Measurements from ENCODE around the gene XBP1. TPM values are rescaled to one million over a fixed set of nuclear protein-coding genes. Genes with fewer than 3 reads are reported as not detected.
A peak's percentile ranks its signal among the peaks of the same experiment; 100 is the strongest.
"Not testable (repeated sequence)": the region's sequence is repeated elsewhere in the genome, so short reads cannot be mapped to it uniquely, and the experiment has no call there.

XBP1 gene
- polyA plus RNA-seq, 1 donor from 2014 or later, result 147 TPM

DNA sequence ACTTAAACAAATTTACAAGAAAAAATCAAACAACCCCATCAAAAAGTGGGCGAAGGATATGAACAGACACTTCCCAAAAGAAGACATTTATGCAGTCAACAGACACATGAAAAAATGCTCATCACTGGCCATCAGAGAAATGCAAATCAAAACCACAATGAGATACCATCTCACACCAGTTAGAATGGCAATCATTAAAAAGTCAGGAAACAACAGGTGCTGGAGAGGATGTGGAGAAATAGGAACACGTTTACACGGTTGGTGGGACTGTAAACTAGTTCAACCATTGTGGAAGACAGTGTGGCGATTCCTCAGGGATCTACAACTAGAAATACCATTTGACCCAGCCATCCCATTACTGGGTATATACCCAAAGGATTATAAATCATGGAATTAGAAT lies 26.1 kb upstream of the XBP1 start:
- Mint-ChIP-seq H3K4me1 (peaks cover 0 to 12% (median 5%) of the 10 kb centered on the region in 3 donors), H3K27ac (peak overlapping the region in 1 of 3 donors; percentile 80)

DNA sequence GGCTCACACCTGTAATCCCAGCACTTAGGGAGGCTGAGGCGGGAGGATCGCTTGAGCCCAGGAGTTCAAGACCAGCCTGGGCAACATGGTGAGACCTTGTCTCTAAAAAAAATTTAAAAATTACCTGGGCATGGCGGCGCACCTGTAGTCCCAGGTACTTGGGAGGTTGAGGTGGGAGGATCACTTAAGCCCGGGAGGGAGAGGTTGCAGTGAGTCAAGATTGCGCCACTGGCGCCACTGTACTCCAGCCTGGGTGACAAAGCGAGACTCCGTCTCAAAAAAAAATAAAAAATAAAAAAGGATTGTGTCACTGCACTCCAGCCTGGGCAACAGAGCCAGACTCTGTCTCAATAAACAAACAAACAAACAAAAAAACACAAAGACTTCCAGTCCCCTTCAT lies 24.1 kb upstream of the XBP1 start:
- not testable (repeated sequence) for H3K9me3 Mint-ChIP-seq, H3K27ac Mint-ChIP-seq, H3K27me3 Mint-ChIP-seq, H3K36me3 Mint-ChIP-seq, H3K4me3 Mint-ChIP-seq
- peaks cover 0 to 15% (median 5%) of the 10 kb centered on the region in 3 donors for H3K4me1 Mint-ChIP-seq

More for the DNA sequence above, 26.1 kb upstream of the XBP1 start:
- not testable (repeated sequence) for H3K9me3 Mint-ChIP-seq, H3K36me3 Mint-ChIP-seq, H3K4me3 Mint-ChIP-seq, H3K27me3 Mint-ChIP-seq

DNA sequence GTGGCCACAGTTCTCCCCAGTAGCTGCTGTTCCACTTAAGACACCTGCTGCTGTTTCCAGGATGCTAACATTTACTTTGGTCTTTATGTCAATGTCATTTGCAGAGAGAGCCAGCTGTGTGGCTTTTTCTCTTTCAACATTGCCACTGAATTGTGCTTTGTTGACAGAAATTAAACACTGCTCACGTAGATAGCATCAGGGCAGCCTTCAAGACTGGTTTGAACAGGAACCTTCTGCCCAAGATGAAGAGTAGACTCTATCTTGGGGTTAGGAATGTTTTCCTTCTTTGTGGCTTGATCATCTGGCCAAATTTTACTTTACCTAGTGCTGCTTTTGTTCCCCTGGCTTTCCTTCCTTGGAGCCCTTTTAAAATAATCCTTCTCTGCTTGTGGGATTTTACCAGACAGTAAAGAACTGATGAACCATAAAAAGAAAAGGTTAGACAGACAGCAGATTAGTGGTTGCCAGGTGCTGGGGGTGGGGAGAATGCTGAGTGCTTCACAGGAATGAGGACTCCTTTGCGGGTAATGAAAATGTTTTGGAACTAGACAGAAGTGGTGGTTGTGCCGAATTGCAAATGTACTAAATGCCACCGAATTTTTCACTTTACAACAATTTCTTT lies 22.7 kb upstream of the XBP1 start:
- H3K9me3 Mint-ChIP-seq, result no peaks in the 10 kb centered on the region
- peaks cover 0 to 24% (median 4%) of the 10 kb centered on the region in 3 donors for H3K4me1 Mint-ChIP-seq
- no peak overlapping the region for H3K4me3 Mint-ChIP-seq
- H3K36me3 Mint-ChIP-seq, result peaks cover 6% of the 10 kb centered on the region
- no peaks in the 10 kb centered on the region for H3K27me3 Mint-ChIP-seq
- peak overlapping the region in 2 of 3 donors; percentile 51 to 90 for H3K27ac Mint-ChIP-seq

DNA sequence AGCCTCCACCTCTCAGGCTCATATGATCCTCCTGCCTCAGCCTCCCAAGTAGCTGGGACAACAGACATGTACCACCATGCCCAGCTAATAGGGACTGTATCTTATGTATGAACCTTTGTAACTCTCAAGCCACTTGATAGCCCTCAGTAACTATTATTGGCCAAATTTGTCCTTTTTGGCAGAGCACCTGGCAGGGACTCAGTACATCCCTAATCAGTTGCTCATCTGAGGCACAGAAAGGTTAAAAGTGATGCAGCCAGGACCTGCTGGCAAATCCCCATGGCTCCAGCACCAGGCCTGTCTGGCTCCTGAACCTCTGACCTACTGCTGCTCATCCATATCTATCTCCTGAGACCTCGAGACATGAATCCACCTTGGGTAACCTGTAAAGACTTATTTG lies 21.1 kb upstream of the XBP1 start:
- Mint-ChIP-seq H3K9me3 (no peaks in the 10 kb centered on the region), H3K27ac (no peak overlapping the region), H3K36me3 (peaks cover 7% of the 10 kb centered on the region), H3K4me1 (peaks cover 0 to 25% (median 6%) of the 10 kb centered on the region in 3 donors), H3K4me3 (no peak overlapping the region), H3K27me3 (no peaks in the 10 kb centered on the region)

DNA sequence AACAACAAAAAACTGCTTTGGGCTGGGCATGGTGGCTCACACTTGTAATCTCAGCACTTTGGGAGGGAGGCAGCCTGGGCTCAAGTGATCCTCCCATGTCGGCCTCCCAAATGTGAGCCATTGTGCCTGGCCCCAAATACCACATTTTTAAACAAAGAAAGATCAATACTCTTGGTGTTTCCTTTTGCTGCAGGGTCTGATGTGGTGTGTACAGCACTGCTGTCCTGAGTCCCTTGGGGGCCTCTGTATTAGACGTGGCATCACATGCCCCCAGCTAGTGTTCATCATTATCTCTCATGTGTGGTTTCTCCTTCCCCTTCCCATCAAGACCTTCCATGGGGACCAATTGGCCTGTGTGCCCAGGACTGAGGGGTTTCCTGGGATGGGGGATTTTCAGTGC lies 20.5 kb upstream of the XBP1 start:
- peaks cover 7% of the 10 kb centered on the region for H3K36me3 Mint-ChIP-seq
- H3K4me3 Mint-ChIP-seq, result no peak overlapping the region
- no peak overlapping the region for H3K27ac Mint-ChIP-seq
- no peaks in the 10 kb centered on the region for H3K27me3 Mint-ChIP-seq
- H3K9me3 Mint-ChIP-seq, result no peaks in the 10 kb centered on the region
- peaks cover 0 to 25% (median 6%) of the 10 kb centered on the region in 3 donors for H3K4me1 Mint-ChIP-seq

DNA sequence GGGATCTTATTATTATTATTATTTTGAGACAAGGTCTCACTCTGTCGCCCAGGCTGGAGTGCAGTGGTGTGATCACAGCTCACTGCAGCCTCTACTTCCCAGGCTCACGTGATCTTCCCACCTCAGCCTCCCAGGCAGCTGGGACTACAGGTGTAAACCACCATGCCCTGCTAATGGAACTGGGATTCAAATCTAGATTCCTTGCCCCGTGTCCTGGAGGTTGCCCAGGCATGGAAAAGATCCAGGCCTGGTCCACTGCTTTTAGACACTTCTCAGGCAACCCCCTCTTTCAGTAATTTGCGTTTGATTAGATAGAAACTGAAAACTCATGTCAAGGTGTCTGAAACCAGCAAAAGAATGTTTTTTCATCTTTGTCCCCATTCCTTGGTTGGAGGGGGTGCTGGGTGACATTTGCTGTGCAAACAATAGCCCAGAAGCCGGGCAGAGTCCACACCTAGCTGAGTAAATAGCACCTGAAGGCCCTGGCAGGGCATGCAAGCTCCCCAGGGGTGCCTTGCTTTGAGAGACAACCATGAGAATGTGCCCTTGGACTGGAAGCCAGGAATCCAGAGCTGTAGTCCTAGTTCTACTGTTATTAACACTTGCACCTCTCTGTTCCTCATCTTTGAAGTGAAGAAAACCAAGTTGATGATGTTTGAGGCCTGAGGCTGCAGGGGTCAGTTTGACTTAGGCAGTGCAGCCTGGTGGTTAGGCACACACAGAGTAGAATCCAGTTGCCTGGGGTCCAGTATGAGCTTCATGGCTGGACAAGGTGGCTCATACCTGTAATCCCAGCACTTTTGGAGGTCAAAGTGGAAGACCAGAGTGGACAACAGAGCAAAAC lies 19.1 kb upstream of the XBP1 start:
- Mint-ChIP-seq H3K4me1 (peaks cover 0 to 25% (median 6%) of the 10 kb centered on the region in 3 donors), H3K4me3 (peak overlapping the region in 1 of 4 donors; percentile 58), H3K27me3 (no peaks in the 10 kb centered on the region), H3K9me3 (no peaks in the 10 kb centered on the region), H3K27ac (no peak overlapping the region), H3K36me3 (peaks cover 7% of the 10 kb centered on the region)

DNA sequence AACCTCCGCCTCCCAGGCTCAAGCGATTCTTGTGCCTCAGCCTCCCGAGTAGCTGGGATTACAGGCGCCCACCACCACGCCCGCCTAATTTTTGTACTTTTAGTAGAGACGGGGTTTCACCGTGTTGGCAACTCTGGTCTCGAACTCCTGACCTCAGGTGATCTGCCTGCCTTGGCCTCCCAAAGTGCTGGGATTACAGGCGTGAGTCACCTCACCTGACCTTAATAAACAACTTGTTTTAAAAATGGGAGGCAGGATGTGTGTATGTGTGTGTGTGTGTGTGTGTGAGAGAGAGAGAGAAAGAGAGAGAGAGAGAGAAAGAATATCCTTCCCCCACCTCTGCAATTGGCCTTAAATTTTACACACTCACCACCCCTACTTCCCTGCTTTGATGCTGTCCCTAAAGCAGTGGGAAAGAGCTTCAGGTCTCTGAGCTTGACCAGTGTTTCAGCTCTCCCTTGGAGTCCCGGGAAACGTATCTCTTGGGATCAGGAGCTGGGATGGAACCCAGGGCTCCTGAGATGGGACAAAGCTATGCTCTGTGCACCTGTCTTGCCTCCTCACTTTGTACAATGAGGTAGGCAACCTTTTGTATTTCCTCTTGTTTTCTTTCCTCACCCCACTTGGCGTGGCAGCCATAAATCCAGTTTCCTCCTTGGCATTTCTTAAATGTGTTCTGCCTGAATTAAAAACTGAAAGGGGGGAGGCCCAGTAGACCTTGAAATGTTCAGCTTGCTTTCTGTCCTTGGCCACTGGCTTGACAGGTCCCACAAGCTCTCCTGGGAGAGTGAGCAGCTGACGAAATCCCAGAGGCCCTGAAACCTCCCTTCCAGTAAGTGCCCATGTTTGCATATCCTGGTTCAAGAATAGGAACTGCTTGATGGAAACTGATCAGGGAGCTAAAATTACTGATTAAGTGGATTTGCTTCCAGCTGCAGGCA lies 17.8 kb upstream of the XBP1 start:
- Mint-ChIP-seq H3K27me3 (no peaks in the 10 kb centered on the region), H3K4me1 (peaks cover 0 to 25% (median 6%) of the 10 kb centered on the region in 3 donors), H3K4me3 (peak overlapping the region in 1 of 4 donors; percentile 80), H3K27ac (no peak overlapping the region), H3K36me3 (peaks cover 7% of the 10 kb centered on the region), H3K9me3 (no peaks in the 10 kb centered on the region)

DNA sequence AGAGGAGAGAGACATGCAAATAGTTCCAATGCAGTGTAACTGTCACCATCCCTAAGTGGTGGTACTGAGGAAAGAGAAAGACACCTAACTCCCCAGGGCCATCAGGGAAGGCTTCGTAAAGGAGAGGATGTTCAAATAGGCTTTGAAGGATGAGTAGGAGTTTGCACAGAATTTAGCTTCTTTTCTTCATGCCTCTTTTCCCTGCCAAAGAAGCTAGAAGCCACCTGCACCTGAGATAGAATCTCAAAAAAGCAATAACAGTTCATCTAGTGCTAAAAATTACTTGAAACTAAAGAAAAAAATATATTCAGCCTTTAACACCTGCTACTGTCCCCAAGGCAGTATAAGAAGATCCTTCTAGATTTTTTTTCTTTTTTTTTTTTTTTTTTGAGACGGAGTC lies 16.7 kb upstream of the XBP1 start:
- H3K27me3 Mint-ChIP-seq, result no peaks in the 10 kb centered on the region
- H3K9me3 Mint-ChIP-seq, result no peaks in the 10 kb centered on the region
- H3K36me3 Mint-ChIP-seq, result peaks cover 5% of the 10 kb centered on the region
- no peak overlapping the region for H3K27ac Mint-ChIP-seq
- no peak overlapping the region for H3K4me3 Mint-ChIP-seq
- H3K4me1 Mint-ChIP-seq, result peaks cover 1 to 23% (median 6%) of the 10 kb centered on the region in 3 donors

DNA sequence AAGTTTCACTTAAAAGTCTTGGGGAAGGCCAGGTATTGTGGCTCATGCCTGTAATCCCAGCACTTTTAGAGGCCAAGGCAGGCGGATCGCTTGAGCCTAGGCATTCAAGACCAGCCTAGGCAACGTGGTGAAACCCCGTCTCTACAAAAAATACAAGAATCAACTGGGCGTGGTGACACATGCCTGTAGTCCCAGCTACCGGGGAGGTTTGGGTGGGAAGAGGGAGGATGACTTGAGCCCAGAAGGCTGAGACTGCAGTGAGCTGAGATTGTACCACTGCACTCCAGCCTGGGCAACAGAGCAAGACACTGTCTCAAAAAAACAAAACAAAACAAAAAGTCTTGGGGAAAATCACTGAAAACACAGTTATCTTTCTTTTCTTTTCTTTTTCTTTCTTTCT lies 15.4 kb upstream of the XBP1 start:
- H3K27ac Mint-ChIP-seq, result no peak overlapping the region

DNA sequence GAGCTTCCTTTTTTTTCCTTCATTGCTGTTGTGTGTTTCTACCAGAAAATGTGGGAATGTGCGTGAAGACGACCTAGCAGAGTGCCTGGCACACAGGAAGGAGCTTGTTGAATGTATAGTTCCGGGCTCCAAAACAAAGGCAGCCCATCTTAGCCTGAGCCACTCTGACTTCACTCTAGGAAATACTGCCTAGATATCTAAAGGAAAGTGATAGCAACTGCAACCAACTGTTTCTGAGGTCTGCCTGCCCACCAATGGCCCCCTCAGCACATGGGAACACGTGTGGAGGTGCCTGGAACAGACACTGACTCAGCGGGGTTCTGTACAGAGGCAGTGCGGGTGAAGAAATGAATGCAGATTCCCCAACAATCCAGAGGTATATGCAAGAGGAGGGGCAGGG lies 14.7 kb upstream of the XBP1 start:
- H3K4me3 Mint-ChIP-seq, result no peak overlapping the region
- peaks cover 5% of the 10 kb centered on the region for H3K36me3 Mint-ChIP-seq
- peak overlapping the region in 1 of 3 donors; percentile 81 for H3K27ac Mint-ChIP-seq
- peaks cover 8 to 35% (median 14%) of the 10 kb centered on the region in 3 donors for H3K4me1 Mint-ChIP-seq
- H3K27me3 Mint-ChIP-seq, result no peaks in the 10 kb centered on the region
- no peaks in the 10 kb centered on the region for H3K9me3 Mint-ChIP-seq

More for the DNA sequence above, 15.4 kb upstream of the XBP1 start:
- Mint-ChIP-seq H3K4me3 (no peak overlapping the region), H3K4me1 (peaks cover 8 to 33% (median 10%) of the 10 kb centered on the region in 3 donors), H3K9me3 (no peaks in the 10 kb centered on the region), H3K27me3 (no peaks in the 10 kb centered on the region), H3K36me3 (peaks cover 5% of the 10 kb centered on the region)

DNA sequence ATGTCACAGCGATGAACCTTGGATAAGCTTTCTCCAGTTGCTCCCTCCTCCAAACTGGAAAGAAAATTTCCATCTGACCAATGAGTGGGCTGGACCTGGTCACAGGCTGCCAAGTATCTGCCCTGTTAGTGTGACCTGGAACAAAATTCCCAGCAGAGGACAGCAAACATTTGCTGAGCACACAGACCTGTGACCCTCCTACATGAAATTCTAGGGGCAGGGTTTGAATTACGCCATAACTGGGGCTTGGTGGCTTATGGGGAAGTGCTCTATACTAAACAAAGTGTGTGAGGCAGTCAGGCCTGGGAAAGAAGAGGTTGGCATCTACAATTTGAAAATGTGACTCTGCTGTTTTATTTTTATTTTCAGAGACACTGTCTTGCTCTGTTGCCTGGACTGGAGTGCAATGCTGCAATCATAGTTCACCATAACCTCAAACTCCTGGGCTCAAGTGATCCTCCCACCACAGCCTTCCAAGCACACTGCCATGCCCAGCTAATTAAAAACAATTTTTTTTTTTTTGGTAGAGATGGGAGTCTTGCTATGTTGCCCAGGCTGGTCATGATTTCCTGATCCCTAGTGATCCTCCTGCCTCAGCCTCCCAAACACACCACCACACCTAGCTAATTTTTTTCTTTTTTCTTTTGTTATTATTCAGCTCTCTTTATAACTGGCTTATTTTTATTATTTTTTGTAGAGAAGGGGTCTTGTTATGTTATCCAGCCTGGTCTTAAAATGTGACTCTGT lies 13.6 kb upstream of the XBP1 start:
- no peak overlapping the region for H3K4me3 Mint-ChIP-seq
- no peaks in the 10 kb centered on the region for H3K27me3 Mint-ChIP-seq
- H3K36me3 Mint-ChIP-seq, result peaks cover 2% of the 10 kb centered on the region
- H3K4me1 Mint-ChIP-seq, result peaks cover 8 to 29% (median 12%) of the 10 kb centered on the region in 3 donors
- peak overlapping the region in 1 of 3 donors; percentile 65 for H3K27ac Mint-ChIP-seq
- H3K9me3 Mint-ChIP-seq, result no peaks in the 10 kb centered on the region

DNA sequence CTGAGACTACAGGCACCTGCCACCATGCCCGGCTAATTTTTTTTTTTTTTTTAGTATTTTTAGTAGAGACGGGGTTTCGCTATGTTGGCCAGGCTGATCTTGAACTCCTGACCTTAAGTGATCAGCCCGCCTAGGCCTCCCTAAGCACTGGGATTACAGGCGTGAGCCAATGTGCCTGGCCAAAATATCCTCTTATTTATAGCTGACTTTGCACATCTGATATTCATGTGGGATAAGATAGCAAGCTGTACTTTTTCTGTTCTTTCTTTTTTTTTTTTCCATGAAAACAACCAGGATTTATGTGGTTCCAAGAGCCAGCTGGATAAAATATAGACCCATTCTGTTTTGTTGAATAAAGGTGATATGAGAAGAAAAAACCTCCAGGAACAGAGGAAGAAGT lies 12.1 kb upstream of the XBP1 start:
- H3K4me1 Mint-ChIP-seq, result peaks cover 8 to 19% (median 12%) of the 10 kb centered on the region in 3 donors
- H3K9me3 Mint-ChIP-seq, result no peaks in the 10 kb centered on the region
- peaks cover 2% of the 10 kb centered on the region for H3K36me3 Mint-ChIP-seq
- H3K4me3 Mint-ChIP-seq, result peak overlapping the region in 1 of 4 donors; percentile 82
- peak overlapping the region in 1 of 3 donors; percentile 26 for H3K27ac Mint-ChIP-seq
- H3K27me3 Mint-ChIP-seq, result no peaks in the 10 kb centered on the region

DNA sequence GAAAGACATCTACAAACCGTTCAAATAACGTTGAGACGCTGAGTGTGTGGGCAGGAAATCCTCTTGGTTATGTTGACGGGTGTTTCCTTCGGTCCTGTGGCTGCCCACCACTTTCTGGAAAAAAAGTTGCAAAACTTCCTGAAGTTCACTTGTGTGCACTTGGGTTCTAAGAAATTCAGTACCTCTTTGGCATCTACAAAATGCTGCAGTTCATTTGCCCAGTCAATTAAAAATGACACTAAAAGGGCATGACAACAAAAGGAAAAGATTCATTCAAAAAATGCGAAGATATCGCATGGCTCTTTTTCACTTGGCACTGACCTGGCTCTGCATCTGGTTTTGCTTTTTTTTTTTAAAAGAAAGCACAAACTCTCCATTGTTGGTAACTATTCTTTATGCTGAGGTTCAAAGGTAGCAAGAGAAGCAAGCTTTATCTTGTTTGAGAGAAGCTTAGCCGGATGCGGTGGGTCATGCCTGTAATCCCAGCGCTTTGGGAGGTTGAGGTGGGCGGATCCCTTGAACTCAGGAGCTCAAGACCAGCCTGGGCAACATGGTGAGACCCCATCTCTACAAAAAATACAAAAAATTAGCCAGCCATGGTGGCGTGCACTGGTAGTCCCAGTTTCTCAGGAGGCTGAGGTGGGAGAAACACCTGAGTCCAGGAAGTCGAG lies 10.6 kb upstream of the XBP1 start:
- peaks cover 1% of the 10 kb centered on the region for H3K36me3 Mint-ChIP-seq
- H3K27me3 Mint-ChIP-seq, result no peaks in the 10 kb centered on the region
- H3K27ac Mint-ChIP-seq, result no peak overlapping the region
- peak overlapping the region; percentile 17 to 87 (median 50) for H3K4me3 Mint-ChIP-seq
- H3K9me3 Mint-ChIP-seq, result no peaks in the 10 kb centered on the region
- peaks cover 8 to 17% (median 8%) of the 10 kb centered on the region in 3 donors for H3K4me1 Mint-ChIP-seq

All from IgD-negative memory B cell (primary cell).